HEK293 (cell line): ENCODE measurements around the gene GNRHR.

ENCODE experiments used
- CTCF ChIA-PET: fragments of 350-600 bp; formaldehyde crosslinking; extraction: SDS; loops from one replicate; lab custom pipeline; 2021; ENCODE audit warnings: antibody characterized with exemption; lab: Yijun Ruan, JAX
- POLR2A ChIA-PET: fragments of 300-600 bp; formaldehyde crosslinking; extraction: SDS; loops from one replicate; lab custom pipeline; 2020; ENCODE audit warnings: antibody characterized with exemption, inconsistent platforms; lab: Yijun Ruan, JAX
- H3K27ac ChIP-seq: fragments of 200-500 bp; sonication (Bioruptor generic); 2 replicates; pipeline ENCODE4 v1.5.1; 2014; ENCODE audit warnings: low read depth, low read length, control low read depth, inconsistent platforms; ENCODE audit errors: extremely low read depth
- H3K36me3 ChIP-seq, 2 experiments: fragments of 200-500 bp in 1 of 2; sonication (Bioruptor generic) in 1 of 2; 1 replicate in 1 of 2; 2 replicates in 1 of 2; pipeline ENCODE4 v1.5.1; 2014 to 2017; ENCODE audit warnings: inconsistent platforms in 2 of 2, low read length in 2 of 2; ENCODE audit not compliant: control insufficient read depth in 2 of 2, insufficient read depth in 1 of 2
- H3K4me1 ChIP-seq: fragments of 200-500 bp; sonication (Bioruptor generic); 2 replicates; pipeline ENCODE4 v1.5.1; 2014; ENCODE audit warnings: mild to moderate bottlenecking, low read length, inconsistent platforms; ENCODE audit not compliant: control insufficient read depth, insufficient read depth
- H3K4me3 ChIP-seq: 2 replicates; pipeline ENCODE4 v1.5.1; 2011; ENCODE audit warnings: low read depth, mild to moderate bottlenecking, control low read depth, low read length, moderate library complexity
- H3K9me3 ChIP-seq: fragments of 200-500 bp; sonication (Bioruptor generic); 2 replicates; pipeline ENCODE4 v1.5.1; 2014; ENCODE audit warnings: low read depth, low read length, inconsistent platforms; ENCODE audit not compliant: control insufficient read depth, insufficient read depth
- HOXC10 ChIP-seq: sonication (generic); formaldehyde crosslinking; IDR thresholded peaks from 2 replicates; pipeline ENCODE4 v1.8.1; 2023; ENCODE audit warnings: mild to moderate bottlenecking, missing genetic modification reagents
- KLF8 ChIP-seq: fragments of 450-650 bp; formaldehyde crosslinking; IDR thresholded peaks from 2 replicates; pipeline ENCODE4 v1.5.1; 2016; ENCODE audit warnings: missing biosample characterization, missing genetic modification characterization
- MEIS1 ChIP-seq: sonication (generic); formaldehyde crosslinking; IDR thresholded peaks from 2 replicates; pipeline ENCODE4 v1.8.1; 2022; ENCODE audit warnings: missing genetic modification reagents, mild to moderate bottlenecking, borderline replicate concordance
- OVOL3 ChIP-seq: fragments of 450-650 bp; formaldehyde crosslinking; IDR thresholded peaks from 2 replicates; pipeline ENCODE4 v1.5.1; 2016; ENCODE audit warnings: missing biosample characterization, missing genetic modification characterization
- REPIN1 ChIP-seq: fragments of 450-650 bp; formaldehyde crosslinking; IDR thresholded peaks from 2 replicates; pipeline ENCODE4 v1.5.1; 2017; ENCODE audit warnings: missing biosample characterization, missing genetic modification characterization, low read depth
- SP3 ChIP-seq: fragments of 450-650 bp; formaldehyde crosslinking; IDR thresholded peaks from 2 replicates; pipeline ENCODE4 v1.5.1; 2016; ENCODE audit warnings: missing biosample characterization, missing genetic modification characterization
- WT1 ChIP-seq: fragments of 450-650 bp; formaldehyde crosslinking; IDR thresholded peaks from 2 replicates; pipeline ENCODE4 v1.5.1; 2016; ENCODE audit warnings: missing biosample characterization, missing genetic modification characterization
- YY2 ChIP-seq: fragments of 450-650 bp; formaldehyde crosslinking; IDR thresholded peaks from 2 replicates; pipeline ENCODE4 v1.5.1; 2016; ENCODE audit warnings: missing biosample characterization, missing genetic modification characterization
- ZBTB17 ChIP-seq: fragments of 450-650 bp; formaldehyde crosslinking; IDR thresholded peaks from 2 replicates; pipeline ENCODE4 v1.5.1; 2016; ENCODE audit warnings: missing biosample characterization, missing genetic modification characterization
- ZFP69B ChIP-seq: fragments of 450-650 bp; formaldehyde crosslinking; IDR thresholded peaks from 2 replicates; pipeline ENCODE4 v1.5.1; 2016; ENCODE audit warnings: missing biosample characterization, missing genetic modification characterization
- ZNF155 ChIP-seq: fragments of 450-650 bp; formaldehyde crosslinking; IDR thresholded peaks from 2 replicates; pipeline ENCODE4 v1.5.1; 2016; ENCODE audit warnings: missing biosample characterization, missing genetic modification characterization
- ZNF16 ChIP-seq: fragments of 450-650 bp; formaldehyde crosslinking; IDR thresholded peaks from 2 replicates; pipeline ENCODE4 v1.5.1; 2016; ENCODE audit warnings: low read depth, missing biosample characterization, missing genetic modification characterization
- ZNF202 ChIP-seq: fragments of 450-650 bp; formaldehyde crosslinking; IDR thresholded peaks from 2 replicates; pipeline ENCODE4 v1.5.1; 2016; ENCODE audit warnings: missing biosample characterization, missing genetic modification characterization, borderline replicate concordance
- ZNF23 ChIP-seq: fragments of 450-650 bp; formaldehyde crosslinking; IDR thresholded peaks from 2 replicates; pipeline ENCODE4 v1.5.1; 2016; ENCODE audit warnings: missing biosample characterization, missing genetic modification characterization, borderline replicate concordance
- ZNF248 ChIP-seq: fragments of 450-650 bp; formaldehyde crosslinking; IDR thresholded peaks from 2 replicates; pipeline ENCODE4 v1.5.1; 2017; ENCODE audit warnings: missing biosample characterization, missing genetic modification characterization
- ZNF335 ChIP-seq: fragments of 450-650 bp; formaldehyde crosslinking; conservative IDR thresholded peaks from 2 replicates; pipeline ENCODE4 v1.5.1; 2016; ENCODE audit warnings: missing biosample characterization, missing genetic modification characterization
- ZNF350 ChIP-seq: fragments of 450-650 bp; formaldehyde crosslinking; IDR thresholded peaks from 2 replicates; pipeline ENCODE4 v1.5.0; 2017; ENCODE audit warnings: missing biosample characterization, mild to moderate bottlenecking, missing genetic modification characterization
- ZNF416 ChIP-seq: fragments of 450-650 bp; formaldehyde crosslinking; IDR thresholded peaks from 2 replicates; pipeline ENCODE4 v1.5.1; 2016; ENCODE audit warnings: missing biosample characterization, missing genetic modification characterization
- ZNF560 ChIP-seq: fragments of 450-650 bp; formaldehyde crosslinking; IDR thresholded peaks from 2 replicates; pipeline ENCODE4 v1.5.1; 2017; ENCODE audit warnings: missing biosample characterization, missing genetic modification characterization, borderline replicate concordance
- ZNF596 ChIP-seq: fragments of 450-650 bp; IDR thresholded peaks from 2 replicates; pipeline ENCODE4 v1.5.0; 2018; ENCODE audit warnings: missing biosample characterization, mild to moderate bottlenecking, missing genetic modification characterization, moderate library complexity
- ZNF600 ChIP-seq: fragments of 450-650 bp; formaldehyde crosslinking; IDR thresholded peaks from 2 replicates; pipeline ENCODE4 v1.5.1; 2016; ENCODE audit warnings: missing biosample characterization, missing genetic modification characterization
- ZNF610 ChIP-seq: fragments of 450-650 bp; formaldehyde crosslinking; IDR thresholded peaks from 2 replicates; pipeline ENCODE4 v1.5.1; 2016; ENCODE audit warnings: missing biosample characterization, missing genetic modification characterization, borderline replicate concordance
- ZNF629 ChIP-seq: fragments of 450-650 bp; formaldehyde crosslinking; IDR thresholded peaks from 2 replicates; pipeline ENCODE4 v1.5.1; 2017; ENCODE audit warnings: missing biosample characterization, missing genetic modification characterization
- ZNF785 ChIP-seq: fragments of 450-650 bp; formaldehyde crosslinking; IDR thresholded peaks from 2 replicates; pipeline ENCODE4 v1.5.1; 2016; ENCODE audit warnings: missing biosample characterization, missing genetic modification characterization
- ZNF830 ChIP-seq: fragments of 450-650 bp; IDR thresholded peaks from 2 replicates; pipeline ENCODE4 v1.5.0; 2018; ENCODE audit warnings: missing biosample characterization, missing genetic modification characterization, low read depth, mild to moderate bottlenecking, moderate library complexity
- ZSCAN30 ChIP-seq: fragments of 450-650 bp; IDR thresholded peaks from 2 replicates; pipeline ENCODE4 v1.5.1; 2018; ENCODE audit warnings: missing biosample characterization, mild to moderate bottlenecking, missing genetic modification characterization, moderate library complexity
- TF ChIP-seq, protein P1 (sequence below): fragments of 450-650 bp; formaldehyde crosslinking; IDR thresholded peaks from 2 replicates; pipeline ENCODE4 v1.5.1; 2016; ENCODE audit warnings: missing biosample characterization, missing genetic modification characterization, low read depth
- TF ChIP-seq, protein P2 (sequence below): fragments of 450-650 bp; formaldehyde crosslinking; IDR thresholded peaks from 2 replicates; pipeline ENCODE4 v1.5.1; 2016; ENCODE audit warnings: missing biosample characterization, missing genetic modification characterization, borderline replicate concordance
- TF ChIP-seq, protein P3 (sequence below): fragments of 450-650 bp; IDR thresholded peaks from 2 replicates; pipeline ENCODE4 v1.5.1; 2018; ENCODE audit warnings: missing biosample characterization, missing genetic modification characterization
- TF ChIP-seq, protein P4 (sequence below): fragments of 450-650 bp; formaldehyde crosslinking; IDR thresholded peaks from 2 replicates; pipeline ENCODE4 v1.5.1; 2017; ENCODE audit warnings: missing biosample characterization, missing genetic modification characterization
- TF ChIP-seq, protein P5 (sequence below): fragments of 450-650 bp; formaldehyde crosslinking; IDR thresholded peaks from 2 replicates; pipeline ENCODE4; 2016; ENCODE audit warnings: missing biosample characterization, missing genetic modification characterization

Gene GNRHR

DNA sequence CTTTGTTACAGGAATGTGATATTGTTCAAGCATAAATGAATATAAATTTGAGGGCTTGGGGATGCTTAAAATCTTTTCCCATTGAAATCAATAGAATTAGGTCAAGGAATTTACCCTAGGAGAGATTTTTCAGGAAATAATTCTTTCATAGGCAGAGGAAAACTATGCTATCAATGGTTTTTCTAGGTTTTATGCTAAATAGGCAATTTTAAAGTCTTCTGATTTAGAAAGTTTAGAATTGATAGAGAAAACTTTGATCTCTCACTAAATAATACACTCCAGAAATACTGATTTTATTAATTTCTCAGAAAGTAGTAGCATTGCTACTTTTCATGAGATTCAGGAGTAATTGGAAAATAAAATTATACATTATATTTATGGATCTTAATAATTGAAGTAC is 36.5 kb upstream of the GNRHR start:
- Histone ChIP-seq H3K27ac (no peak overlapping the region), H3K4me3 (no peak overlapping the region), H3K4me1 (no peaks in the 10 kb centered on the region), H3K36me3 (no peaks in the 10 kb centered on the region), H3K9me3 (no peaks in the 10 kb centered on the region)
- POLR2A ChIA-PET = no interaction called here
- CTCF ChIA-PET = no interaction called here
- TF ChIP-seq ZNF610 (no peak), ZNF830 (tag by site-specific recombination) (no peak), ZBTB17 (no peak), ZSCAN30 (tag by site-specific recombination) (no peak), HOXC10 (CRISPR knock-in tag) (no peak), ZNF629 (tag by site-specific recombination) (no peak), ZFP69B (tag by site-specific recombination) (no peak), ZNF335 (tag by site-specific recombination) (no peak), ZNF416 (tag by site-specific recombination) (no peak), YY2 (tag by site-specific recombination) (no peak), WT1 (tag by site-specific recombination) (no peak), ZNF202 (tag by site-specific recombination) (no peak), ZNF248 (tag by site-specific recombination) (no peak)
- TF ChIP-seq, protein P1, sequence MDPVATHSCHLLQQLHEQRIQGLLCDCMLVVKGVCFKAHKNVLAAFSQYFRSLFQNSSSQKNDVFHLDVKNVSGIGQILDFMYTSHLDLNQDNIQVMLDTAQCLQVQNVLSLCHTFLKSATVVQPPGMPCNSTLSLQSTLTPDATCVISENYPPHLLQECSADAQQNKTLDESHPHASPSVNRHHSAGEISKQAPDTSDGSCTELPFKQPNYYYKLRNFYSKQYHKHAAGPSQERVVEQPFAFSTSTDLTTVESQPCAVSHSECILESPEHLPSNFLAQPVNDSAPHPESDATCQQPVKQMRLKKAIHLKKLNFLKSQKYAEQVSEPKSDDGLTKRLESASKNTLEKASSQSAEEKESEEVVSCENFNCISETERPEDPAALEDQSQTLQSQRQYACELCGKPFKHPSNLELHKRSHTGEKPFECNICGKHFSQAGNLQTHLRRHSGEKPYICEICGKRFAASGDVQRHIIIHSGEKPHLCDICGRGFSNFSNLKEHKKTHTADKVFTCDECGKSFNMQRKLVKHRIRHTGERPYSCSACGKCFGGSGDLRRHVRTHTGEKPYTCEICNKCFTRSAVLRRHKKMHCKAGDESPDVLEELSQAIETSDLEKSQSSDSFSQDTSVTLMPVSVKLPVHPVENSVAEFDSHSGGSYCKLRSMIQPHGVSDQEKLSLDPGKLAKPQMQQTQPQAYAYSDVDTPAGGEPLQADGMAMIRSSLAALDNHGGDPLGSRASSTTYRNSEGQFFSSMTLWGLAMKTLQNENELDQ = no peak
- TF ChIP-seq, protein P2, sequence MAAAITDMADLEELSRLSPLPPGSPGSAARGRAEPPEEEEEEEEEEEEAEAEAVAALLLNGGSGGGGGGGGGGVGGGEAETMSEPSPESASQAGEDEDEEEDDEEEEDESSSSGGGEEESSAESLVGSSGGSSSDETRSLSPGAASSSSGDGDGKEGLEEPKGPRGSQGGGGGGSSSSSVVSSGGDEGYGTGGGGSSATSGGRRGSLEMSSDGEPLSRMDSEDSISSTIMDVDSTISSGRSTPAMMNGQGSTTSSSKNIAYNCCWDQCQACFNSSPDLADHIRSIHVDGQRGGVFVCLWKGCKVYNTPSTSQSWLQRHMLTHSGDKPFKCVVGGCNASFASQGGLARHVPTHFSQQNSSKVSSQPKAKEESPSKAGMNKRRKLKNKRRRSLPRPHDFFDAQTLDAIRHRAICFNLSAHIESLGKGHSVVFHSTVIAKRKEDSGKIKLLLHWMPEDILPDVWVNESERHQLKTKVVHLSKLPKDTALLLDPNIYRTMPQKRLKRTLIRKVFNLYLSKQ = no peak
- TF ChIP-seq, protein P3, sequence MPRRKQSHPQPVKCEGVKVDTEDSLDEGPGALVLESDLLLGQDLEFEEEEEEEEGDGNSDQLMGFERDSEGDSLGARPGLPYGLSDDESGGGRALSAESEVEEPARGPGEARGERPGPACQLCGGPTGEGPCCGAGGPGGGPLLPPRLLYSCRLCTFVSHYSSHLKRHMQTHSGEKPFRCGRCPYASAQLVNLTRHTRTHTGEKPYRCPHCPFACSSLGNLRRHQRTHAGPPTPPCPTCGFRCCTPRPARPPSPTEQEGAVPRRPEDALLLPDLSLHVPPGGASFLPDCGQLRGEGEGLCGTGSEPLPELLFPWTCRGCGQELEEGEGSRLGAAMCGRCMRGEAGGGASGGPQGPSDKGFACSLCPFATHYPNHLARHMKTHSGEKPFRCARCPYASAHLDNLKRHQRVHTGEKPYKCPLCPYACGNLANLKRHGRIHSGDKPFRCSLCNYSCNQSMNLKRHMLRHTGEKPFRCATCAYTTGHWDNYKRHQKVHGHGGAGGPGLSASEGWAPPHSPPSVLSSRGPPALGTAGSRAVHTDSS (tag by site-specific recombination) = no peak
- TF ChIP-seq, protein P4, sequence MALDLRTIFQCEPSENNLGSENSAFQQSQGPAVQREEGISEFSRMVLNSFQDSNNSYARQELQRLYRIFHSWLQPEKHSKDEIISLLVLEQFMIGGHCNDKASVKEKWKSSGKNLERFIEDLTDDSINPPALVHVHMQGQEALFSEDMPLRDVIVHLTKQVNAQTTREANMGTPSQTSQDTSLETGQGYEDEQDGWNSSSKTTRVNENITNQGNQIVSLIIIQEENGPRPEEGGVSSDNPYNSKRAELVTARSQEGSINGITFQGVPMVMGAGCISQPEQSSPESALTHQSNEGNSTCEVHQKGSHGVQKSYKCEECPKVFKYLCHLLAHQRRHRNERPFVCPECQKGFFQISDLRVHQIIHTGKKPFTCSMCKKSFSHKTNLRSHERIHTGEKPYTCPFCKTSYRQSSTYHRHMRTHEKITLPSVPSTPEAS (tag by site-specific recombination) = no peak

DNA sequence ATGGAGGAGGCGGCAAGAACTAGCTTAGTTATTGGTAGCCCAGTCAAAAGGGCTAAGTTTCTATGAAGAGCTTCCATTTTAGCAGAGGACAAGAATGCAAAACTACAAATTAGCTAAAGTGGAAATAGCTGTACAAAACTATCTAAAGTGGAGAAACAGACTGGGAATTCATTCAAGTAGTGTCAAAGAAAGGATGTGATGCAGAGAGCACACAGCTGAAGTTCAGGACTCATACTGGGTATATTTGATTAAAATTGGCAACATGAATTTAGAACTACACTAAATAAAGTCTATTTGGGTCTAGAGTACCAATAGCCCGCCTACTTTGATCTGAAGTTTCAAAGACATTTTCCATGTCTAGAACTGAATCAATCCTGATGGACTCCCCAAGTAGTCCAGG is 33.1 kb upstream of the GNRHR start:
- Histone ChIP-seq H3K4me3 (no peak overlapping the region), H3K9me3 (no peaks in the 10 kb centered on the region), H3K4me1 (no peaks in the 10 kb centered on the region), H3K27ac (no peak overlapping the region), H3K36me3 (no peaks in the 10 kb centered on the region)
- ChIA-PET CTCF (interaction anchor here (0.7 kb wide), 1 partner anchor 243 kb away, joined by 3 read pairs; no protein-coding TSS in a partner anchor), POLR2A (no interaction called here)
- no peak for TF ChIP-seq ZNF560 (tag by site-specific recombination)
- no peak for TF ChIP-seq ZNF350
- TF ChIP-seq ZNF600 (tag by site-specific recombination) = no peak
- no peak for TF ChIP-seq ZNF23 (tag by site-specific recombination)
- no peak for TF ChIP-seq ZNF16 (tag by site-specific recombination)
- TF ChIP-seq, protein P5, sequence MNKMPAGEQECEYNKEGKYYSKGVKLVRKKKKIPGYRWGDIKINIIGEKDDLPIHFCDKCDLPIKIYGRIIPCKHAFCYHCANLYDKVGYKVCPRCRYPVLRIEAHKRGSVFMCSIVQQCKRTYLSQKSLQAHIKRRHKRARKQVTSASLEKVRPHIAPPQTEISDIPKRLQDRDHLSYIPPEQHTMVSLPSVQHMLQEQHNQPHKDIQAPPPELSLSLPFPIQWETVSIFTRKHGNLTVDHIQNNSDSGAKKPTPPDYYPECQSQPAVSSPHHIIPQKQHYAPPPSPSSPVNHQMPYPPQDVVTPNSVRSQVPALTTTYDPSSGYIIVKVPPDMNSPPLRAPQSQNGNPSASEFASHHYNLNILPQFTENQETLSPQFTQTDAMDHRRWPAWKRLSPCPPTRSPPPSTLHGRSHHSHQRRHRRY (tag by site-specific recombination) = no peak
- no peak for TF ChIP-seq ZNF785 (tag by site-specific recombination)
- no peak for TF ChIP-seq MEIS1 (CRISPR knock-in tag)
- no peak for TF ChIP-seq ZNF155
- no peak for TF ChIP-seq OVOL3 (tag by site-specific recombination)
- no peak for TF ChIP-seq REPIN1 (tag by site-specific recombination)
- TF ChIP-seq SP3 (tag by site-specific recombination) = no peak
- no peak for TF ChIP-seq KLF8 (tag by site-specific recombination)
- no peak for TF ChIP-seq ZNF596
